Right ventricle myocardium superior (tissue), 1 donor: ENCODE results near the gene WBP4. TPM values are rescaled to one million over a fixed set of nuclear protein-coding genes. Genes with fewer than 3 reads are reported as not detected.
"Not testable (repeated sequence)": the region's sequence is repeated elsewhere in the genome, so short reads cannot be mapped to it uniquely, and the experiment has no call there.

ENCODE experiments used
- ATAC-seq: fragments of 200-7000 bp; cut with Tn5 transposase; one replicate; pipeline ENCODE4 v1.9.1; 2020; ENCODE audit warnings: mild to moderate bottlenecking; ENCODE audit not compliant: poor library complexity
- DNase-seq: peaks from one replicate; pipeline ENCODE4 v3.0.0-alpha.2; 2020
- intact Hi-C: fragments of 100-400 bp; cut with DNase I; formaldehyde crosslinking; loops from one replicate; pipeline ENCODE4 v1.11.2; 2022
- microRNA-seq: library from miRNA; unstranded; fragments of <30 nt; microRNA quantifications from one replicate; pipeline ENCODE4 v1.2.0, GENCODE V29; 2020
- total RNA-seq: library from RNA; stranded (reverse); fragmentation: NEBNext Ultra II Directional; extraction: Animal tissue kit (Norgen Biotek cat#: 25700); gene quantifications from one replicate; pipeline ENCODE4 v1.2.1, GENCODE V29; 2021
- donor health status: DM: no; HTN: yes; CAD: no; lungs with severe emphysema.

The WBP4 gene
- total RNA-seq, 1 donor from 2014 or later, result 18.6 TPM

GRCh38 chr13:41131189-41131588 lies 69.9 kb downstream of the WBP4 start:
- not testable (repeated sequence) for DNase-seq, ATAC-seq
- intact Hi-C loops, result loop anchor here (5.0 kb wide), 1 partner anchor 61 kb away; the partner anchor contains the start of gene KBTBD7

- ATAC-seq, result peak; percentile 50
- DNase-seq, result peak; percentile 72
- intact Hi-C loops, result loop anchor here (5.0 kb wide), 1 partner anchor 60 kb away; the partner anchor contains the start of gene KBTBD7
These were observed 70.6 kb downstream of the WBP4 start for GRCh38 chr13:41131660-41132511.

- intact Hi-C loops, result loop anchor here (5.0 kb wide), 1 partner anchor 60 kb away; the partner anchor contains the start of gene KBTBD7
- ATAC-seq, result peak; percentile 98
- peak; percentile 97 for DNase-seq
These were observed 71.3 kb downstream of the WBP4 start, which contains the start of gene KBTBD6 for GRCh38 chr13:41132512-41133152. KBTBD6 (minus strand) TSS chr13:41132802; CDS start chr13:41132511, 291 bp downstream.

Small RNA genes lying within 50 kb of the gene (microRNA-seq; reads per million reads assigned to microRNA genes)
- gene MIR3168, result not detected

Other genes with a start within 250 kb of the WBP4 start
- 33.9 TPM for gene ELF1, start 42.2 kb upstream of the WBP4 start, total RNA-seq
- 7.3 TPM for gene KBTBD6, start 71.3 kb downstream of the WBP4 start, total RNA-seq
- gene KBTBD7, start 133.1 kb downstream of the WBP4 start, total RNA-seq, result 5.9 TPM
- gene MTRF1, start 202.1 kb downstream of the WBP4 start, total RNA-seq, result 13.4 TPM
- 7.0 TPM for gene NAA16, start 249.8 kb downstream of the WBP4 start, total RNA-seq